HepG2 (cell line): ENCODE results near the gene CCDC18. TPM values are rescaled to one million over a fixed set of nuclear protein-coding genes. Genes with fewer than 3 reads are reported as not detected.
A peak's percentile ranks its signal among the peaks of the same experiment; 100 is the strongest.
"Not testable (repeated sequence)": the region's sequence is repeated elsewhere in the genome, so short reads cannot be mapped to it uniquely, and the experiment has no call there.

Experiments used
- ATAC-seq: fragments of 200-7000 bp; cut with Tn5 transposase; 3 replicates; pipeline ENCODE4 v1.9.1; 2020; ENCODE audit warnings: mild to moderate bottlenecking, moderate library complexity
- BruUV-seq: library from RNA; stranded (reverse); fragments of 400-500 nt; replicated peaks from 2 replicates; lab custom pipeline; 2021; lab: Mats Ljungman, UMichigan
- CTCF ChIA-PET: fragments of 300-600 bp; formaldehyde crosslinking; extraction: SDS; loops from one replicate; lab custom pipeline; 2021; ENCODE audit warnings: low total read pairs, inconsistent platforms, low intra/inter-chr PET ratio; lab: Yijun Ruan, JAX
- POLR2A ChIA-PET: fragments of 350-600 bp; sonication (Branson Sonifier 250); formaldehyde crosslinking; loops from one replicate; lab custom pipeline; 2020; ENCODE audit warnings: antibody characterized with exemption, inconsistent platforms; lab: Yijun Ruan, JAX
- DNase-seq: peaks from one replicate; pipeline ENCODE4 v3.0.0-alpha.2; 2015; ENCODE audit warnings: low spot score
- FAIRE-seq: peaks from 3 replicates; lab custom pipeline; 2011; peaks lifted over from hg19 to GRCh38; lab: Jason Lieb, UNC
- H2AFZ ChIP-seq: one replicate; pipeline ENCODE4 v1.6.1; 2011; ENCODE audit warnings: low read length, inconsistent platforms
- H3K27ac ChIP-seq: fragments of 300-600 bp; 3 replicates; pipeline ENCODE4 v1.8.0; 2011; ENCODE audit warnings: mixed run types, mild to moderate bottlenecking, mixed read lengths, low read length, inconsistent platforms; ENCODE audit not compliant: insufficient read depth; ENCODE audit errors: extremely low read length
- H3K27me3 ChIP-seq, 2 experiments: fragments of 200-600 bp in 1 of 2; 2 replicates in 1 of 2; 3 replicates in 1 of 2; pipeline versions ENCODE4 v1.6.0 to v1.8.0; 2011; ENCODE audit warnings: low read length in 2 of 2, mild to moderate bottlenecking in 2 of 2, moderate library complexity in 2 of 2, inconsistent platforms in 1 of 2; ENCODE audit not compliant: insufficient read depth in 2 of 2, control insufficient read depth in 1 of 2
- H3K36me3 ChIP-seq, 2 experiments: fragments of 200-600 bp in 1 of 2; replicated peaks in 1 of 2; 2 replicates in 1 of 2; 3 replicates in 1 of 2; pipeline versions ENCODE4 v1.5.1 to v1.8.0; 2011; ENCODE audit warnings: low read length in 2 of 2, inconsistent platforms in 1 of 2; ENCODE audit not compliant: insufficient read depth in 2 of 2, control insufficient read depth in 1 of 2
- H3K4me1 ChIP-seq: 2 replicates; pipeline ENCODE4 v1.5.1; 2012; ENCODE audit warnings: low read length, inconsistent platforms; ENCODE audit not compliant: insufficient read depth
- H3K4me2 ChIP-seq: 2 replicates; pipeline ENCODE4 v1.6.0; 2011; ENCODE audit warnings: low read depth, low read length, inconsistent platforms
- H3K4me3 ChIP-seq, 3 experiments: fragments of 200-600 bp in 1 of 3; sonication (generic), shearing (Covaris generic) in 1 of 3; replicated peaks in 1 of 3; 2 replicates each; pipeline ENCODE4 v1.5.1; 2011 to 2016; ENCODE audit warnings: low read length in 3 of 3, inconsistent platforms in 2 of 3, low read depth in 2 of 3, mild to moderate bottlenecking in 2 of 3, control low read depth in 1 of 3, mixed read lengths in 1 of 3; ENCODE audit not compliant: insufficient read depth in 1 of 3
- H3K79me2 ChIP-seq: one replicate; pipeline ENCODE4 v1.6.1; 2011; ENCODE audit warnings: low read length, inconsistent platforms; ENCODE audit not compliant: insufficient read depth
- H3K9ac ChIP-seq: 2 replicates; pipeline ENCODE4 v1.6.0; 2011; ENCODE audit warnings: mild to moderate bottlenecking, low read depth, low read length, inconsistent platforms; ENCODE audit not compliant: insufficient read depth
- H3K9me3 ChIP-seq: 2 replicates; pipeline ENCODE4 v1.5.1; 2012; ENCODE audit warnings: mild to moderate bottlenecking, low read length
- H4K20me1 ChIP-seq: 2 replicates; pipeline ENCODE4 v1.6.0; 2011; ENCODE audit warnings: inconsistent platforms, mild to moderate bottlenecking, low read length, moderate library complexity; ENCODE audit not compliant: insufficient read depth
- CENPT ChIP-seq: sonication (generic); formaldehyde crosslinking; IDR thresholded peaks from 2 replicates; pipeline ENCODE4 v1.8.0; 2022; ENCODE audit warnings: low read depth, mild to moderate bottlenecking, moderate library complexity, missing genetic modification reagents
- ZMYM4 ChIP-seq: sonication (generic); formaldehyde crosslinking; IDR thresholded peaks from 2 replicates; pipeline ENCODE4 v1.8.1; 2023; ENCODE audit warnings: mild to moderate bottlenecking, missing genetic modification reagents
- ZNF687 ChIP-seq: sonication (generic); formaldehyde crosslinking; IDR thresholded peaks from 2 replicates; pipeline ENCODE4 v1.5.1; 2020; ENCODE audit warnings: mild to moderate bottlenecking, missing genetic modification reagents, moderate library complexity
- ZNF883 ChIP-seq: sonication (generic); formaldehyde crosslinking; IDR thresholded peaks from 2 replicates; pipeline ENCODE4 v1.5.1; 2020; ENCODE audit warnings: mild to moderate bottlenecking, missing genetic modification reagents; ENCODE audit errors: not compliant biosample characterization
- WGBS: methylation state at CpG from one replicate; pipeline ENCODE4 v1.1.6; 2017; ENCODE audit warnings: low lambda C conversion rate; 5-methylcytosine and 5-hydroxymethylcytosine counted together
- in situ Hi-C: cut with HindIII; loops from 2 replicates; pipeline ENCODE4 v1.10.0; 2017; ENCODE audit warnings: low pct_unique_long_range_greater_than_20kb; ENCODE audit not compliant: extremely low pct_ligation_motif_present
- intact Hi-C: fragments of 100-400 bp; cut with micrococcal nuclease; formaldehyde crosslinking; loops from one replicate; pipeline ENCODE4 v1.10.0; 2022; ENCODE audit not compliant: unreplicated experiment
- polyA plus RNA-seq, 8 experiments: library from polyadenylated mRNA; depleted of rRNA in 3 of 8; stranded (reverse) in 7 of 8; unstranded in 1 of 8; fragments of >200 nt; fragmentation: Illumina TruSeq in 4 of 8; extraction: Trizol in 4 of 8; gene quantifications; 2 replicates each; pipeline versions ENCODE4 v1.2.1 to v1.2.3, GENCODE V29; 2011 to 2016; ENCODE audit warnings: low read depth in 4 of 8, missing spikeins in 1 of 8, mixed read lengths in 1 of 8; ENCODE audit not compliant: insufficient read depth in 1 of 8
- total RNA-seq, 5 experiments: library from RNA; depleted of rRNA; stranded (reverse); fragments of >200 nt; fragmentation: Illumina TruSeq; extraction: Trizol; gene quantifications; 2 replicates each; pipeline ENCODE4 v1.2.3, GENCODE V29; 2016; ENCODE audit warnings: low read depth in 1 of 5
- TF ChIP-seq, protein P1 (sequence below): sonication (generic); formaldehyde crosslinking; IDR thresholded peaks from 2 replicates; pipeline ENCODE4 v1.5.0; 2020; ENCODE audit warnings: mild to moderate bottlenecking, missing genetic modification reagents

The CCDC18 gene
- total and polyA plus RNA-seq, 2 of the 13 experiments (the other 11 are each of a cell fraction or from before 2014, with no cell fraction given) = 1.9 to 18.4 TPM

- H3K27ac ChIP-seq, H3K4me2 ChIP-seq, intact Hi-C loops, H3K27me3 ChIP-seq, FAIRE-seq, DNase-seq, H2AFZ ChIP-seq, H4K20me1 ChIP-seq, BruUV-seq, H3K9ac ChIP-seq, H3K4me3 ChIP-seq, in situ Hi-C loops, CTCF ChIA-PET, H3K9me3 ChIP-seq: not testable (repeated sequence)
- ATAC-seq = peak; percentile 38; the same call in 2 of the 3 replicates
- peak; percentile 37 for TF ChIP-seq ZNF883 (CRISPR knock-in tag)
- TF ChIP-seq ZNF687 (CRISPR knock-in tag) = peak; percentile 18
- TF ChIP-seq, protein P1, sequence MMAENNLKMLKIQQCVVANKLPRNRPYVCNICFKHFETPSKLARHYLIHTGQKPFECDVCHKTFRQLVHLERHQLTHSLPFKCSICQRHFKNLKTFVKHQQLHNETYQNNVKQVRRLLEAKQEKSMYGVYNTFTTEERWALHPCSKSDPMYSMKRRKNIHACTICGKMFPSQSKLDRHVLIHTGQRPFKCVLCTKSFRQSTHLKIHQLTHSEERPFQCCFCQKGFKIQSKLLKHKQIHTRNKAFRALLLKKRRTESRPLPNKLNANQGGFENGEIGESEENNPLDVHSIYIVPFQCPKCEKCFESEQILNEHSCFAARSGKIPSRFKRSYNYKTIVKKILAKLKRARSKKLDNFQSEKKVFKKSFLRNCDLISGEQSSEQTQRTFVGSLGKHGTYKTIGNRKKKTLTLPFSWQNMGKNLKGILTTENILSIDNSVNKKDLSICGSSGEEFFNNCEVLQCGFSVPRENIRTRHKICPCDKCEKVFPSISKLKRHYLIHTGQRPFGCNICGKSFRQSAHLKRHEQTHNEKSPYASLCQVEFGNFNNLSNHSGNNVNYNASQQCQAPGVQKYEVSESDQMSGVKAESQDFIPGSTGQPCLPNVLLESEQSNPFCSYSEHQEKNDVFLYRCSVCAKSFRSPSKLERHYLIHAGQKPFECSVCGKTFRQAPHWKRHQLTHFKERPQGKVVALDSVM (CRISPR knock-in tag) = 0 out of 2 replicates have a peak, but pooled peaks have one; percentile 7
- TF ChIP-seq ZMYM4 = 0 out of 2 replicates have a peak, but pooled peaks have one; percentile 1
- TF ChIP-seq CENPT (CRISPR knock-in tag) = 0 out of 2 replicates have a peak, but pooled peaks have one; percentile 31
- H3K36me3 ChIP-seq = peaks cover 2 to 12% of the 10 kb centered on the region in 2 experiments; a peak in 2 of 5 replicates
- peaks cover 37% of the 10 kb centered on the region for H3K4me1 ChIP-seq
- peaks cover 88% of the 10 kb centered on the region for H3K79me2 ChIP-seq
- WGBS = 93% methylated on average over 15 of the region's 36 CpGs
- POLR2A ChIA-PET = interaction anchor here (1.5 kb wide), 1 partner anchor 91 kb away, joined by 4 read pairs; the partner anchor contains the start of gene MTF2
These were observed 10.3 kb upstream of the CCDC18 start for GRCh38 chr1:93170141-93170678.
